Activated CD8-positive, alpha-beta memory T cell treated with anti-CD3 and anti-CD28 coated beads, Interleukin-2, amount 50 U/mL, for 48 hours (primary cell): ENCODE data around the gene JMJD6.
"Not testable (repeated sequence)": the region's sequence is repeated elsewhere in the genome, so short reads cannot be mapped to it uniquely, and the experiment has no call there.

Source experiments
- DNase-seq: peaks from one replicate; pipeline ENCODE4 v3.0.0-alpha.2; 2020

Gene JMJD6

DNA sequence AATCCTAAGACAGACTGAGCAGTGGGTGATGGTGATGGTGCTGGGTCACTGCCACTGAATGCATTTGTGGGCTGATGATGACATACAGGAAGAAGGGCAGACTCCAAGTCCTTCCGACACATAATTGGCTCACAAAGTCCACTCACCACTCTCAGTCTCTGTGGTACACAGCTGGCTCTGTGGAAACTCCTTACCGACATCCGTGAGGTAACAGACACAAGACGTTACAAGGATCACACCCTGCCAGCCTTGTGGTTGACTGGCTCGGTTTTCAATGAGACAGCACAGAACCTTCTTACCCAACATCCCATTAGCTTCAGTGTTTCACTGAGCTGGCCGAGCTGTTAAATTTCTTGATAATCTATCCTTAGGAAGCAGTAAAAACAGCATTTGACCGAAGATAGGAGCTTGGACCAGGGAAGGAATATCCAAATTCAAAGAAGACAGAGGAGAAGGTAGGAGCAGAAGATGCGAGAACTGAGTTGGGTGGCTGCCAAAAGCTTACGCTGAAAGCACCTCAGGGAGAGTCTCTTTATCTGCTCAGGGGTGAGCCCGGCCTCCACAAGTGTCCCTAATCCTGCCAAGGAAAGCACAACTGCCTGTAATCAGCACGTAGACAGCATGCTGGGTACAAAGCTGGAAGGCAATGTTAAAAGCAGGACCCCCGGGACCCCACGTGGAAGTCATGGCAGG is 10.1 kb downstream of the JMJD6 start:
- DNase-seq, result peak; percentile 74

GRCh38 chr17:76715496-76715830 is 10.9 kb downstream of the JMJD6 start:
- no peak for DNase-seq

DNA sequence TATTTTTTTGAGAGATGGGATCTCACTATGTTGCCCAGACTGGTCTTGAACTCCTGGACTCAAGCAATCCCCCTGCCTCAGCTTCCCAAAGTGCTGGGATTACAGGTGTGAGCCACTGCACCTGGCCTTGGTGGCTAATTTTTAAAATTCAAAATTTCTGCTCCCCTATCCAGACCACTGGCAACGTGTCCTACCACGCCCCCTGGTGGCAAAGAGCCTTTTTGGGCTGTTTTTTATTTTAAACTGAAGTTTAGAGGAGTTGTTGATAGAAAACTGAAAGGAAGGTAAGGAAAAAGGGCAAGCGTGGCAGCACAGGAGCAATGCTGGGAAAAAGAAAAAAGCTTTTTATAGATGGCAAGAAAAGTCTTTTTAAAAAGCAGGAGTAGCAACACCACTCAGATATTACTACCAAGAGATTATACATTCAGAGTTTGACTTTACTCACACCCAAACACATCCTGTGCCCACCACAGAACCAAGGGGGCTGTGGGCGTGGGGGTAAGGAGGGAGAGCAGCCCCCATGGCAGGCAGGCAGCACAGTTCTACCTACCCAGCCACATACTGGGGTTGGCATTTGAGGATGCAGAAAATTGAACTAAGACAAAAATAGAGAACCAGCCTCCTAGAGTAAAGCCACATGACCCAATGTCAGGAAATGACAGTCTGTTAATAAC is 11.4 kb downstream of the JMJD6 start:
- peak; percentile 92 for DNase-seq

DNA sequence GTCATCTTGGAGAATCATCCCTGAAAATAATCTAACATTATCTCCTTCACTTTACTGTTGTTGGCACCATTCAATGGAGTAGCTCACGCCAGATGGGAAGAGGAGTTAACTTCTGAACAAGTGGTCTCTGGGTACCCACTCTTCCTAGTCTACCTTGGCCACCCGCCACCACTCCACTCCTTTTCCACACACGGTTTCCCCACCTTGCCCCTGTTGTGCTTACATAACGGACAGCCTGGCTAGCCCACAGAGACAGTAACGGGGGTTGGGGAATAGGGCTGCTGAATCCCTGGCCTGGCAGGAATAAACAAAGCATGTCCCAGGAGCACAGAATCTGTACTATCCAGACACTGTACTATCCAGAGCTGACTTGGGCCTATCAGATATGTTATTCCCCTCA is 12.1 kb downstream of the JMJD6 start:
- DNase-seq, result no peak

- DNase-seq, result no peak
Measured at GRCh38 chr17:76713765-76714164, 12.6 kb downstream of the JMJD6 start.

DNA sequence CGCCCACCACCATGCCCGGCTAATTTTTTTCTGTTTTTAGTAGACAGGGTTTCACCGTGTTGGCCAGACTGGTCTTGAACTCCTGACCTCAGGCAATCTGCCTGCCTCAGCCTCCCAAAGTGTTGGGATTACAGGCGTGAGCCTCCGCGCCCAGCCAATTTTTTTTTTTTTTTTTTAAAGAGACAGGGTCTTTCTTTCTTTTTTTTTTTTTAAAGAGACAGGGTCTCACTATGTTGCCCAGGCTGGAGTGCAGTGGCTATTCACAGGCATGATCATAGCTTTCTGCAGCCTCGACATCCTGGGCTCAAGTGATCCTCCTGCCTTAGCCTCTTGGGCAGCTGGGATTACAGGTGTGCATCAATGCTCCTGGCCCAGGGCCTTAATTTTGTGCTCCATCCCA is 14.1 kb downstream of the JMJD6 start:
- not testable (repeated sequence) for DNase-seq

GRCh38 chr17:76710863-76711611 is 15.4 kb downstream of the JMJD6 start, which contains the start of gene MXRA7:
MXRA7 (minus strand) TSS chr17:76710965; CDS start chr17:76710946, 19 bp downstream.
- peak; percentile 78 for DNase-seq

DNA sequence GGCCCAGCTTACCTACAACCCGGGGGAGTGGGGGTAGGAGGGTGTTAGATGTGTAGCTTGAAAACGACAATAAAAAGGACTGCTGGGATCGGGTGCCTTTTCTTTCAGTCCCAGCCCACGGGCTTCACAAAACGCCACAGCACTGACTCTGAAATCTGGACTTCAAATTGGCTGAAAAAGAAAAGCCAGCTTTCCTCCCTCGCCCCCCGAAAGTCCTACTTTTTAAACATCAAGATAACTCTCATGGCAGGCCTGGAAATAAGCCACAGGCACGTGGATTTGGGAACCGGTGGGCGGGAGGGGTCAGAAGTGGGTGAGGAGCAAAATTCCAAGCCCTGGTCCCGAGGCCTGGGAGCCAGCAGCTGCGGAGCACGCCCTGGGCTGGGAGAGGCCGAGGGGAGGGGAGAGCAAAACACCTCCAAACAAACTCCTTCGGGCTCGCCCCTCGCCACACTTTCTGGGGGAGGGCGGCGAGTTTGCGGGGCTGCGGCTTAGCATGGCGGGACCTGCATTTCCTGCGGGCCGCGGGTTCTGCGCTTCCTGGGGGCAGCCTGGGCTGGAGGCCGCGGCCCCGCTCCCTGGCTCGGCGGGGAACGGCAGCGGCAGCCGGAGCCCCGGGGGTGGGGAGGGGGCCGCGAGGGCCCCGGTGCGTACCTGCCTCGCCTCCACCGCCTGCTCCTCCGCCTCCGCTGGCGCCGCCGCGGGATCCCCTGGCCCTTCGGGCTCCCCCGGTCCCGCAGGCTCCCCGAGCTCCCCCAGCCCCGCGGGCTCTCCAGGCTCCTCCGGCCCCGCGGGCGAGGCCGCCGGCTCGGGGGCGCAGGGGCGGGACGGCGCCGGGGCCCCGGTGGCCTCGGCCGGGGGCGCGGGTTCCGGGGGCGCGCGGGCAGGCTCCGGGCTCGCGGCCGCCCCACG is 16.2 kb downstream of the JMJD6 start:
- DNase-seq, result not testable (repeated sequence)

DNA sequence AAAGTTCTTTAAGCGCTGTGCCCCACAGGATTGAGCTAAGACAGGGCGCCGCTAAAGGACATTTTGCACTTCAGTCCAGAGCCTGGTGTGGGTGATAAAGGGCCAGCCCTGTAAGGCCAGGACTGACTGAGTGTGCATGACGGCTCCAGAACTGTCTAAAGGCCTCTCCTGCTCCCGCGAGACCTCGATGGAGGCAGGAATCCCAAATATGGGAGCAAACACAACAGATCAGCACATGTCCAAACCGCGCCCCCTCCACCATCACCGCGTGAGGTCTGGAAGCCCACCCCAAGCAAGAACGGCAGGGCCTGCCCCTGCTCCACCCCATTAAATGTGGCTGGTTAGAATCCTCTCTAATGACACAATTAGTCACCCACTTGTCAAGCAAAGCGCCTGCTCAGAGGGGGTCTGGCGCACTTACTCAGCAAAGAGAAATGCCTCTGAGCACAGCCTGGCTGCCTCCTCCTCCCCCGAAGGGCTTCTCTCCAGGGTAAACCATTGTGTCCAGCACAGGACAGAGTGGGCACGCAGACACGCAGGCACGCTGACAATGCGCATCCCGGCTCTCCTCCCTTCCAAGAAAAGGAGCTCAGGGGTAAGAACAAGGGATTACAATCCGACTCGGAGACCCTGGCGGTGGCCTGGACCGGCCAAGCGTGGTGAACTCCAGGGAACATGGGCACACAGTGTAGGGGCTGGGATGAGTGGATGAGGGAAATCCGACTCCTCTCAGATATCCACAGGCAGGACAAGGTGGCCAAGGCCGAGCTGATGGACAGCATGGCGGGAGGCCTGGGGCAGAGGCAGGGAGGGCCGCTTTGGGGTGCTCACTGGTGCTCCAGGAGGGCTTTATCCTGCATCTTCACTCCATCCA is 17.1 kb downstream of the JMJD6 start:
- no peak for DNase-seq

DNA sequence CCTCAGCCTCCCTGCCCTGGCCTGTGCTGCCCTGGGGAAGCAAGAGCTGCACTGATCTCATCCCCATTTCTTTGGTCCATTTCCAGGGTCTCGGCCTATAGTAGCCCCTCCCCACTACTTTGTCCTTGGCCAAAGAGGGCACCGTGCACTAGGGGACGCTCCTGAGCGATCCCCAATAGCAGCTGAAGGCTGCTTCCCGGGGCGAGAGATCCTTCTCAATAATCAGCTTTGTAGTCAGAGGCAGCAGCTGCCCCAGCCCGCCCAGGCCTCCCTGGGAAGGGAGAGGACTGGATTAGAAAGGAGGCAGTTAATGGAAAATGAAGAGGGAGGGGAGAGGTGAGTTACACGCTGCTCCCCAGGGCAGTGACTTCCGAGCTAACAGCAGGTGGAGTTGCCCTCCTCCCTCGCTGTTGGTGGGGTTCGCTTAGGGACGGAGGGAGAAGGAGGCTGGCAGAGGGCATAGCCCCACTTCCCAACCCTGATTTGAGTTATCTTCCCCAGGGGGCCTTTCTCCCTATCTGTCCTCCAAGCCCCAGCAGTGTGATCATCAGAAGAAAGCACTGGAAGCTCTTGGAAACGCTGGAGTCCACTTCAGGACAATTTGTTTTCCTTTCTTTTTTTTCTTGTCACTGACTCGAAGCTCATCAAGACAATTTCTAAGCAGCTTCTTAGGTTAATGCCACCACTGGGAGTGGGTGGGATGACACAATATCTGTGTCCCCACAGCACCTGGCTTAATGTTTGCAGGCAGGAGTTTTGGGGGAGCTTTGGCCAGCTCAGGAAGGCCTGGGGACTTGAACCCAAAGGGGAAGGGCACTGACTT is 18.2 kb downstream of the JMJD6 start:
- DNase-seq, result no peak

- DNase-seq, result no peak
Measured at GRCh38 chr17:76706817-76707216, 19.6 kb downstream of the JMJD6 start.

GRCh38 chr17:76704805-76705204 is 21.6 kb downstream of the JMJD6 start:
- DNase-seq, result no peak

- no peak for DNase-seq
Measured at GRCh38 chr17:76702941-76703637, 23.3 kb downstream of the JMJD6 start.

DNA sequence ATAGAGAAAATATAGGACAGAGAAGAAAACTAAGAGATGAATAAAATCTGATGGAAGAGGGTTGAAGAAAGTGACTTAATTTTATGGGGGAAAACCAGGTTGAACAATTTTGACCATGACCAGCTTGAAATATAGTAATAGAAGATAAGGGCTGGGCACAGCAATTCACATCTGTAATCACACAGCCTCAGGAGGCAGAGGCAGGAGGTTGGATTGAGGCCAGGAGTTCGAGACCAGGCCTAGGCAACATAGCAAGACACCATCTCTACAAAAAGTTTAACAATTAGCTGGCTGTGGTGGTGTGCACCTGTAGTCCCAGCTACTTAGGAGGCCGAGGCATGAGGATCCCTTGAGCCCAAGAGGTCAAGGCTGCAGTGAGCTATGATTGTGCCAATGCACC is 24.3 kb downstream of the JMJD6 start:
- no peak for DNase-seq

- DNase-seq, result no peak
Measured at GRCh38 chr17:76701471-76701967, 24.9 kb downstream of the JMJD6 start.

DNA sequence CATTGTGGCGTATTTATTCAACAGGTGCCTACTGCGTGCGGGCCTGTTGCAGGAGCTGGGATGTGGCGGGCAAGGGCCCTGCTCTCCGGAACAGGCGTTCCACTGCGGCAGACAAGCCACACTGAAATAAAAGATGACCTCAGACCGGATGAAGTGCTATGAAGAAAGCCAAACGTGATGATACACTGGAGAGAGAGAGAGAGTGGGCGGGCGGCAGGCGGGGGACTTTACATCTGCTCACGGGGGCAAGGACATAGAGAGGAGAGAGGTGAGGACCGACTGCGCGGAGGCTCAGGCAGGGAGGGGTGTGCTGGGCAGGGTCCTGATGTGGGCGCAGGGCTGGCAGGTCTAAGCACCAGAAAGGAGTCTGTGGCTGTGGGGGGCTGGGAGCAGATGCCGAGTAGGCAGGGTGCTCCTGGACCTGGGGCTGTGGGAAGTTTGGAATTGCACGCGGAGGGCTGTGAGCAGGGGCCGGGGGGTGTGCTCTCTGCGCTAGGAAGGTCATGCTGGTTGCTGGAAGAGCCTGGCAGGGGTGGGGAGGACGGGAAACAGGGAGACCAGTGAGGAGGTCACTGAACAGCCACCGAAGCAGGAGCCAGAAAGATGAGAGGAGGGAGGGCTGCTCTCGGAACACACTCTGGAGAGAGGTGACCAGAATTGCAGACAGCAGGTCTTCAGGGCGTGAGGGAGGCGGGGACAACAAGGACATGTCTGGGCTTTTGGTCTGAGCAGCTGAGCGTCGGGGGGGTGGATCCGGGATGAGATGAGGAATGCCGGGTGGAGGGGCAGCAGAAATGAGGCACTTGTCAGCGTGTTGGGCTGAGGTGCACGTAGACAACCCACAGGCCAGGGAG is 25.6 kb downstream of the JMJD6 start:
- no peak for DNase-seq

DNA sequence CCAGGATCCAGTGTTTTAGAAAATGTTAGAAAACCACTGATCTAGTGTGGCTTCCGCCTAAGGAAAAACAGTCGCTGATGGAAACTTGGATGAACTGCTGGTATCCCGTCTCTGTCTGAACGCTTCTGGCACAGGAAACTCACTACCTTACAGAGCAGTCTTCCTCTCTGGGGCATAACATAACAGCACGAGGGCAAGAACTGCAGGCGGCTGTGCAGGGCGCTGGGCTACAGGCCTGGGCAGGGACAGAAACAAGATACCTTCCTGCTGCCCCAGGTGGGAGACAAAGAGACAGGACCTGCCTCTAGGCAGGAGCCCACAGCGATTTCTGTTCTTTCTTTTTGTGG is 26.2 kb downstream of the JMJD6 start:
- DNase-seq, result no peak

DNA sequence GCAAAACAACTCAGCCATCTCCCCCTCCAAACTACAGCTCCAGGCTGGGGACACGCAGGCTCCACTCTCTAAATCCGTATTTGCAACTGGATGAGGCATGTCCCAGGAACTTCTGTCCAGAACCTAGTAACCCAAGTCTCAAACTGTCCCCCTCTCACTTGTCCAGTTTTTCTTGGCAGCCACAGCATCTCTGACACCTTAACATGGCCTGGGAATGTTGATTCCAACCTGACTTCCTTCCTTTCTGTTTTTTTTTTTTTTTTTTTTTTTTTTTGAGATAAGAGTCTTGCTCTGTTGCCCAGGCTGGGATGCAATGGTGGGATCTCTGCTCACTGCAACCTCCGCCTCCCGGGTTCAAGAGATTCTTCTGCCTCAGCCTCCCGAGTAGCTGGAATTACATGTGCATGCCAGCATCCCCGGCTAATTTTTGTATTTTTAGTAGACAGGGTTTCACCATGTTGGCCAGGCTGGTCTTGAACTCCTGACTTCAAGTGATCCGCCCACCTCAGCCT is 27.9 kb downstream of the JMJD6 start:
- DNase-seq, result not testable (repeated sequence)
